ENCODE measurements around the gene SLC16A5. TPM values are rescaled to one million over a fixed set of nuclear protein-coding genes. Genes with fewer than 3 reads are reported as not detected.
"Not testable (repeated sequence)": the region's sequence is repeated elsewhere in the genome, so short reads cannot be mapped to it uniquely, and the experiment has no call there.

Gene SLC16A5
- polyA plus RNA-seq, 10 donors = 5.3 to 12.2 (median 7.6) TPM

- no peak for DNase-seq
Measured at GRCh38 chr17:75064040-75064439, 23.7 kb upstream of the SLC16A5 start.

DNA sequence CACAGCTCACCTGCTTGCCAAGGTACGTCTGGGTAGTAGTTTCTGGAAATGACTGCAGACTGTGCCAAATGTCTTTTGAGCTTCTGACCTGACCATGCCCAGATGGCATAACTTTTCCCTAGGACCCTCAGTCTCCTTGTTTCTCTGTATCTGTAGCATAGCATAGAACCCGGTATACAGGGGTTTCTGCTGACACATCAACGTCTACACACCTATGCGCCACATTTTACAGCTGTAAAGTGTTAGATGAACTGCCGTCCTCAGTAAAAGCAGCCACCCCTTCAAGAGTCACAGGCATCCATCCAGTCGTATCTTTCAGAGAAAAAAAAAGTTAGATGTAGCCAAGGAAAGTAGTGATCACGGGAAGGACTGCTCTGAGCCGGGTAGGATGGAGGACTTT is 23.3 kb upstream of the SLC16A5 start:
- DNase-seq = no peak

- no peak for DNase-seq
Measured at GRCh38 chr17:75064867-75065561, 22.7 kb upstream of the SLC16A5 start.

GRCh38 chr17:75065562-75066151 is 22.1 kb upstream of the SLC16A5 start:
- no peak for DNase-seq

DNA sequence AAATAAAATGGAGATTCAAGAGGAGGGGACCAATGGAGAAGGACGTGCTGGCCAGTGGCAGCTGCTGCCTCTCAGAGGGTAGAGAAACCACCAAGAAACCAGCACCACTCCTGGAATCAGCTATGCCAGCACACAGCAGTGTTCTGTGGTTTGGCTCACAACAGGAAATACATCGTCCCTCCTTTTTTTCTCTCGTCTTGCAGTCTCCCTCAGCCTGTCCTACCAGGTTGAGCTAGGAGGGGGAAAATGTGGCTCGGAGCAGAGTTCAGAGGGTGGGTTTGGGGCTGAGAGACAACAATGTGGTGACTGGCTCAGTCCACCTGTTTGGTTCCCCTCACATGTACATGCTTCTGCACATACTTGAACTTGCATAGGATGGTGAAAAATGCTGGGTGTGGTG is 19.9 kb upstream of the SLC16A5 start:
- DNase-seq = no peak

DNA sequence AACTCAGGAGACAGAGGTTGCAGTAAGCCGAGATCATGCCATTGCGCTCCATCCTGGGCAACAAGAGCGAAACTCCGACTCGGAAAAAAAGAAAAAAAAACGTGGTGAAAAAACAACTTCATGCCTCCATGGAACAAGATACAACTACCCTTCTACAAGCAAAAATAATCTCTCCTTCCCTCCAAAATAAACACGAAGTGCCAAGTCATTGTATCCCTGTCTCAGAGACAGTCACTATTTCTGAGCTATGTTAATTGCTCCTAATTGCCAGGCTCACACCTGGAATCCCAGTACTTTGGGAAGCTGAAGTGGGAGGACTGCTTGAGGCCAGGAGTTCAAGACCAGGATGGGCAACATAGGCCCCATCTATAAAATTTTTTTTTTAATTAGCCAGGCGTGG is 19.0 kb upstream of the SLC16A5 start:
- DNase-seq = no peak

- no peak for DNase-seq
Measured at GRCh38 chr17:75069783-75070182, 18.0 kb upstream of the SLC16A5 start.

- not testable (repeated sequence) for DNase-seq
Measured at GRCh38 chr17:75071478-75072271, 16.1 kb upstream of the SLC16A5 start.

- not testable (repeated sequence) for DNase-seq
Measured at GRCh38 chr17:75072909-75073308, 14.8 kb upstream of the SLC16A5 start.

GRCh38 chr17:75073618-75074047 is 14.1 kb upstream of the SLC16A5 start:
- peak in 2 of 3 donors; percentile 51 to 77 for DNase-seq

GRCh38 chr17:75074532-75074931 is 13.2 kb upstream of the SLC16A5 start:
- DNase-seq = peak in 2 of 3 donors; percentile 84 to 91

DNA sequence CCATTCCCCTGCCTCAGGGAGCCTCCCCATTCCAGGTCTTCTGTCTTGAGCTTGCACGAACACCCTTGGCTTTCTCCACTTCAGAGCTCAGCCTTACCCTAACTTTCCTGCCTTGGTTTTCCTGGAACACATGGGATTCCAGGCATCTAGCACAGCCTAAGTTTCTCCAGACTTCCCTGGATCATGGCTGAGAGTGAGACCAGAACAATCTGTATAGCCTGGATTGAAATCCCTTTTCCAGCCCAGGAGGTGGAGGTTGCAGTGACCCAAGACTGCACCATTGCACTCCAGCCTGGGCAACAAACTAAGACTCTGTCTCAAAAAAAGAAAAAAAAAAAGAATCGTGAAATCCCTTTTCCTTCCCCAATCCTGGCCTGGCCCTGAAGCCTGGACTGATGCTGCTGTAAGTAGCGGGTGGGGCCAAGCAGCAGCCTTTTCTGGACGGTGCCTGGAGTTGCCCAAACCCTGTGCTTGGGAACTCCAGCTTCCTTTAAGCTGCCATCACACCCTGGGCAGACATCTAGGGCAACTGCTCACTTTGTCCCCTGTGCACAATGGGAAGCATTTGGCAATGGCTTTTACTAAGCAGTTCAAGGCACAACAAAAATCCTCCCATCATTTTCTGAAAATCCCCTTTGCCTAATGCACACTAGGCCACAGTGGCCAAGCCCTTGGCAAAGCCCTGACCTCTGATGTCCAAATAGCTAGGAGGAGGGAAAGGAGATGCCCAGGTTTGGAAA is 12.0 kb upstream of the SLC16A5 start:
- peak in 1 of 3 donors; percentile 61 for DNase-seq

DNA sequence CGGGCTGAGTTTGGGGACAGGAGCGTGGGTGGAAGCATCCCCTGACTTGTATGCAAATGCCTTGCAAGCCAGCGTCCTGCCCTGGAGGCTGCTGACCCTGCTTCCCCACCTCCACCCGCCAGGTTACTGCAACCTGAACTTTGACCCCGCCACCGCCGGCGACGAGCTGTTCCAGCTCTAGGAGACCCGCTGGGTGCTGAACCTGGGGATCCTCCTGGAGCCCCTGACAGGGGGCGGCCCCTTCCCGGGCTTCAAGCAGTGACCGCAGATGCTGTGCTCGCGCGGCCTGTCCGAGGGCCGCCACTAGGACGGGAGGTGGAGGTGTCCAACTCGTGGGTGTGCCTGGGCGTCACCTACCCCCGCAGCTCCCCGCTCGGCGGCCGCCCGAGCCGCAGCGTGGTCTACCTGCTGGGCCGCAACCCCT is 10.7 kb upstream of the SLC16A5 start:
- DNase-seq = no peak

DNA sequence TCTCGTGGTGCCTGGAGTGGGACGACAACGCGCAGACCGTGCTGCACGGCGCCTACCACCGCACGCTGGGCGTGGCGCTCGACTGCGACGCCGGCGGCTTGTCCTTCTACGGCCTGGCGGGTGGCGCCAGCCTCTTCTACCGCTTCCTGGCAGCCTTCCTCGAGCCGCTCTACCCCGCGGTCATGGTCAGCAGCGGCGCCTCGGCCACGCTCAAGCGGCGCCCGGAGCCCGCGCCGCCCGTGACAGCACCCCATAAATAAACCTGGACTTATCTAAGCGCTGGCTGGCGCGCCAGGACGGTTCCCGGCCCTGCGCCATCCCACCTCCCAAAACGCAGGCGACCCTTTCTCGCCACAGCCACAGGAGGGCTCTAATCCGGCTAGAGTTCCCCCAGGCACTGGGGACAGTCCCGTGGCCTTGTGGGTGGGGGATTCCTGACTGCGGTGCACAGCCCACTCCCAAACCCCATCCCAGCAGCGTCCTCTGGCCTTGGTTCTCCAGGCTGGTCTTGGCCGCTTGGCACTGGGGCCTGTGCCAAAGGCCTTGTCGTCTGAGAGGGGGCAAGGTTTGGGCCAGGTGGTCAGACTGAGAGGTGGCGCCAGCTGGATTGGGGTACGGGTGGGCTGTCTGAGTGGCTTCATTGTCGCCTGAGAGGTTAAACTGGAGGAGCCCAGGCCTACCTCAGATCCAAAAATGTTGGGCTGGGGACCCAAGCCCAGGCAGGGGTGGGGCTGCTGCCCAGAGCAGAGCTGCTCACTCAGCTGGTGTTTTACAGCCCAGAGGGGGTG is 10.1 kb upstream of the SLC16A5 start:
- peak in 1 of 3 donors; percentile 79 for DNase-seq

DNA sequence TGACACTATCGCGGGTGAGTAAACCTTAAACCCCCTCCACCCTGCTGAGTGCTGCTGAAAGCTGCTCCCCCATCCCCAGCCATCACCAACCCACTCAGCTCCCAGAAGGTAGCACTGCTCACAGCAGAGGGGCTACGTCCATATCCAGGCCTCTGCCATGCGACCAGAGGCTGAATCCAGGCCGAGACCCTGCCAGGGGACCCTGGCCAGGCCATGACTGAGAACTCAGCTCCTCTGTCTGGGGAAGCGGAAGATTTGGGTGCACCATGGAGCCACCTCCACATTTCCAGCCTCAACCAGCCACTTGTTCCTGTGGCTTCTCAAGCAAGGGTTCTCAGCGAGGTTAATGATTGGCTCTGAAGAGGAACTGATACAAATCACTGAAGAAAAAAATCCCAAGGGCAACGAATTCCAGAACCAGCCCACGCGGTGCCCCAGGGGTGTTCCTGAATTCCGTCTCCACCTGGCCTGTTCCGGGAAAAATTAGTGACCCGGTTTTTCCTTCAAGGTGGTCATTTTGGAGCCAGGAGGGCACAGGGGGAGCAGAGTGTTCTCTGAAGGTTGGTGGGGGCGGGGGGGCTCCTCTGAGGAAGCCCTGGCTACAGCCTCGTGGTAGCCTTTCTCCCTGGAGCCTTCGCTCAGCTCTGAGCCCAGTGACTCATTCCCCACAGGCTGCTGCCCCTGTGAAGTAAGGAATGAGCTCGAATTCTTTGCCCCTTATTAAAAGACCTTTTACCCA is 9.3 kb upstream of the SLC16A5 start:
- peak in 1 of 3 donors; percentile 42 for DNase-seq

DNA sequence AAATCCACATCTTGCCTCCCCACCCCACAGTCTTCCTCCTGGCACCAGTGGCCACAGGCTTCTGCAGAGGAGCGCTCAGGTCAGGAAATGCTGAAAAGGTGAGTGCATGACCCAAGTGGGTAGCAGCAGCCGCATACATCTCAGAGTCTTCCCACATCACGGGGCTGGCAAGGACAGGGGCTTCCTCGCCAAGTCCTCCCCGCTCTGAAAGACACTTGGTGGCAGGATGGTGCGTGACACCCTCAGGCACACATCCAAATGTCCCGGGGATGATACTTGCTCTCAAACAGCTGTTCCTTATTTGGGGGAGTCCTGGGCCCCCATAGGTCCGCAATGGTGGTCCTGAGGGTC is 8.8 kb upstream of the SLC16A5 start:
- no peak for DNase-seq

DNA sequence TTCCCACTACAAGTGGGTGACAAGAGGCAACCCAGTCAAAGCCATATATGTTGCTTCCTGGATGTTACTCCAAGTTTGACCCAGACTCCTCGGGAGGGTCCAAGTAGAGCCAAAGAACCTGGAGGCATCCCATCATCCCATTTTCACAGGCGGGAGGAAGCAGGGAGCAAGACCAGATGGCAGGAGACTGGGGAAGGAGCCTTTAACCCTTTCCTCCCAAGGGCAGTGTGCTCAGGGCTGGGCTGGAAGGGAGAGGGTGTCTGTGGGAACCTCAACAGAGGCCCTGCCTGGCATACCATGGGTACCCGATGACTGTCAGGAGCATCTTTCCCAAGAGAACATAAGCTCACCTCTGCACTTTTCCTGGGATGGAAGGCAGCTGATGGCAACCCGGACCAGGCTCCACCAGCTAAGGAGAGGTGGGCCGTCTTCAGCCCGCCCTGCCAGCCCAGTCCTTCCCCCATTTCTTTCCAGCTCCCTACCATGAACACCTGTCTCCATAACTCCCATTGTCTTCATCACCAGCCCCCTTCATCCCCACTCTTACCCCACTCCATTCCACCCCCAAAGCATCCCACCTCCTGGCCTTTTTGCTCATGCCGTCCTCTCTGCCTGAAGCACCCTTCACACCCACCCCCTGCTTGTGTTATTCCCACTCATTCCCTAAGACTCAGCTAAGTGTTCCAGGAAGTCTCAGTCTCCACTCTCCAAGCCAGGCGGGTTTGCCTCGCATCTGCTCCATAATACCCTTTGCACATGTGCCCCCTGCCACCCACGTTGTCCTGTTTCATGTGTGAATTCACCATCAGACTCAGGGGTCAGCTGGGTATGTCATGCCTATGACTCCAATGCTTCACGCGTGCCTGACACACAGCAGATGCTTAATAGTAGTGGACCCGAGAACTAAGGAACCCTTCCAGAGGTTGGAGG is 5.9 kb upstream of the SLC16A5 start:
- DNase-seq = no peak

DNA sequence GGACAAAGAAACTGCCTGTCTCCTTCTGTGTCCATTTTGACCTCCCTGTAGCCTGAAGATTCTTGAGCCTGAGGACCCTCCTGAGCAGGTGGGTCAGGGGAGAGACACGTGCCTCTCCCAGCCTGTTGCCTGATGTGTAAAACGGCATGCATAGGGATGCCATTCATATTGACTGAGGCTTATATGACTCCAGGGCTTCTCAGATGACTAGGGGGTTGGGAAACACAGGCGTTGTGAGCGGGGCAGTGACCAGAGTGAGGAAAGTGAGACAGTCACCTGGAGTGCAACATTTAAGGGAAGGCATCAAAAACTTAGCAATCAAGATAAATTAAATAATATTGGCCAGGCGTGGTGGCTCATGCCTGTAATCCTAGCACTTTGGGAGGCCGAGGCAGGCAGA is 5.1 kb upstream of the SLC16A5 start:
- DNase-seq = no peak

DNA sequence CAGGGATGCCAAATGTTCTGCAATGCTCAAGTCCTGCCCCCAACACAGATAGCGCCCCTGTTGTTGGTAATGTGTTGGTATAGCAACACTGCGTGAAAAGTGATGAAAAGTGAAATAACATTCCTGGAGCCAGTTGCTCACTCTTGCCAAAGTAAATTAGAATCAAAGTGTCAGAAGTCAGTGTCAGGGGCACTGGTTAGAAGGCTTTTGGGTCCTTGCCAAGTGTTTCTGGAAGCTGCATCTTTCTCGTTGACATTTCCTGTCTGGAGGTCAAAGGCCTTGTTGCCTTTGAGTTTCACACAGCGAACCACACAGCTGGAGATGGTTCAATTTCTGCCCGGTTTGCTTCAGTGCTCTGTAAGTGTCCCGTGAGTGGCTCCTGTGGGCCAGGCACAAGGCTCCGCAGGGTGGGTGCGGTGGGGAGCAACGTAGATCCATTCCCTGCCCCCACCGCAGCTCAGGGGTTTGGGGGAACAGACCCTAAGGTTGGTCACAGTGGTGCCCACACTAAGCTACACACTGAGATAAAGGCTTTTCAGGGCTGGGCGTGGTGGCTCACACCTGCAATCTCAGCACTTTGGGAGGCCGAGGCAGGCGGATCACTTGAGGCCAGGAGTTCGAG is 3.6 kb upstream of the SLC16A5 start:
- peak in 1 of 3 donors; percentile 29 for DNase-seq
